Erythroblast (primary cell): Measurements from ENCODE around the gene LCTL.

ENCODE experiments used
- DNase-seq, 2 experiments: peaks; one replicate each; lab custom pipeline; 2025; lab: John Stamatoyannopoulos, UW
- GATA1 ChIP-seq: IDR thresholded peaks from 2 replicates; pipeline ENCODE4 v1.6.1; 2011; ENCODE audit warnings: low read depth, mild to moderate bottlenecking, control low read depth, low read length, moderate library complexity
- POLR2A ChIP-seq: IDR thresholded peaks from 2 replicates; pipeline ENCODE4 v1.6.1; 2011; ENCODE audit warnings: mild to moderate bottlenecking, low read length

Gene LCTL

DNA sequence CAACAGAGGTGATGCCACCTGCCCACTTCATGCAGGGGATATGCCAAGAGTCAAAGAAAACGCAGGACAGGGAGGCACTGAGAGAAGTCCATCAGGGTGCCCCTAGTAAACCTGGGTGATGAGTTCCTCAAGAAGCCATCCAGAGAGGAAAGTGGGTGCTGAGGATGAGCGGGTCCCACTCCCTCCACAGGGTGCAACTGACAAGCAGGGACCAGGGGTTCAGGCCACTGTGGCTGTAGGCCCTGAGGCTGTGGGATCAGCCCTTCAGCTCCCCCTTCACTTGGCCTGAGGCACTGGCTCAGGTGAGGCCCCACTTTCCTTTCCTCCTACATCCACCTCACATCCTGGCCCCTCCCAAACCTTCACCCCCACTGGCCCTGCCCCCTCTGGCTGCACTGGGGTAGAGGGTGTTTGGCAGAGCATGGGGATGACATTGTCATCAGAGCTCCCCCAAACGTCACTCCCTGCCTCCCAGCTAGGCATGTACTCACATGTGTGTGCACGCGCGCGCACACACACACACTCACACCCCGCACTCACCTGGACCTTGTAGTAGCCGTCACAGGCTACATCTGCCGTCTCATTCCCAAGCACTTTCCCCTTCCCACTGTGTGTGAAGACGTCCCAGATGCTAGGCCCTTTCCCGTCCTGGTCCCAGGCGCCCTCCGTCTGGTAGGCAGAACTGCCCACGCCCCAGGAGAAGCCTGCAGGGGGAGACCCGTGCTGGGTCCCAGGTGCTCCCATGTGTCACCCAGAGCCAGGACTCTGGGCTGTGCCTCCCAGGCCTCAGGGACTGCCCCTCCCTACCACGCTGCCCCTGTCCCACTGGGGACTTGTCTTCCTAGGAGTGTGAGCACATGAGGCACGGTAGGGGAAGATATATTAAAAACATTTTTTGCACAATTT is 1.4 kb downstream of the LCTL start:
- no peak for TF ChIP-seq GATA1
- no peak for TF ChIP-seq POLR2A
- no peak for DNase-seq

DNA sequence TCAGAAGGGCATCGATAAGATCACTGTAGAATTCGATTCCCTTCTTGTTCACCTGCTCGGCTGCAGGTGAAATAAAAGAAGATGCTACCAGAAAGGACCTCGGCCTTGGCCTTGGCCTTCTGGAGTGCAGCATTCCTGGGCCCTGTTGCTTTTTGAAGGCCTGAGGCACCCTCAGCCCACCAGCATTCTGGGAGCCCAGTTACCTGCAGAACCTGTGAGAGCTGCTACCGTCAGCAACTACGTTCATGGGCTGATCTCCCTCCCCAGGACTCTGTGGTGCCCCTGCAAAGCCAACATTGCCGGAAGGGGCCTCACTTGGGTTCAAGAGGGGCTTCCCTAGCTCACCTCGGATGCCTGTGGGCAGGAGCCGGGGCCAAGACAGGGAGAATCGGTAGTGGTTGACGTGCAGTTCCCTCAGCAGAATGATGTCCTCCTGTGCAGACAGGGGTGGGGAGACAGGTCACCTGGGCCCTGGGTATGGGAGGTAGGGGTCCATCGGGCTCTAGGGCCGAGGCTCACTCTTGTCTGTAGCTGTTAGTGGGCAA is 2.2 kb downstream of the LCTL start:
- no peak for DNase-seq
- TF ChIP-seq GATA1 (no peak), POLR2A (no peak)

DNA sequence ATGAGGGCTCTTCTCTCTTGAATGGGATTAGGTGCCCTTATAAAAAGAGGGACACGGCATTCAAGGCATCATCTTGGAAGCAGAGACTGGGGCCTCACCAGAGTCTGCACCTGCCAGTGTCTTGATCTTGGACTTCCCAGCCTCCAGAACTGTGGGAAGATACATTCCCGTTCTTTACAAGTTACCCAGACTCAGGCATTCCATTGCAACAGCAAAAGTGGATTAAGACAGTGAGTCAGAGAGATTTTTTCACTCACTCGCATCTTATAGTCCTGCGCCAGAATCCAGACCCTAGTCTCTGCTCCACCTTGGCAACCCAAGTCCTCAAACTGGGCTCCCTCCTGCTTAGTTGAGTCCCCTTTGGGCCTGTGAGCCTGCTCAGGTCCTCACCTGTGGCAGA is 2.7 kb downstream of the LCTL start:
- no peak for TF ChIP-seq GATA1
- TF ChIP-seq POLR2A, result no peak
- no peak for DNase-seq

DNA sequence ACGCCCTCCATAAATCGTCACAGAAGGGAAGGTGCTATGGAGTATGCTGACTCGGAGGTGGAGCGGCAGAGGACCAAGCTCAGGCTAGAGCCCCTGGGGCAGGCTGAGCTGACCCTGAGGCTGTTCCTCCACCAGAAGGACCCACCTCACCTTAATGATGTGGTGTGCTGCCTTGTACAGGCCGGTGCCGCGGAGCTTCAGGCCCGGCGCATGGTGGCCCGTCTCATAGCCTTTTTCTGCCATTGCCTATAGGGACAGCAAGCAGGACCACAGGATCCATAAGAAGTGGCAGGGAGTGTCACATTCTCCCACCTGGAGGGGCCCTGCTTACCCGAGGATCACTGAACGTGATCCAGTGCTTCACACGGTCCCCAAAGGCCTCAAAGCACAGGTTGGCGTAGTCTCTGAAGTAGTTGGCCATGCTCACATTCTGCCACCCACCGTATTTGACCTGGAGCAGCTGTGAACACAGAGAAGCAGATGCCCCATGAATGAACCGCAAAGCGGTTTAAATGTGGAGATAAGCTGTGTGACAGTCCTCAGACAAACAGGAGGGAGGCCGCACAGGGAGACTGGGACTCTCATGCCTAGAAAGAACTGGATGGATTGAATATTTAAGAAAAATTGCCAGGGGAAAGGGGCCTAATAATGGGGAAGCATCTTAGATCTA is 4.8 kb downstream of the LCTL start:
- TF ChIP-seq POLR2A (no peak), GATA1 (no peak)
- no peak for DNase-seq

DNA sequence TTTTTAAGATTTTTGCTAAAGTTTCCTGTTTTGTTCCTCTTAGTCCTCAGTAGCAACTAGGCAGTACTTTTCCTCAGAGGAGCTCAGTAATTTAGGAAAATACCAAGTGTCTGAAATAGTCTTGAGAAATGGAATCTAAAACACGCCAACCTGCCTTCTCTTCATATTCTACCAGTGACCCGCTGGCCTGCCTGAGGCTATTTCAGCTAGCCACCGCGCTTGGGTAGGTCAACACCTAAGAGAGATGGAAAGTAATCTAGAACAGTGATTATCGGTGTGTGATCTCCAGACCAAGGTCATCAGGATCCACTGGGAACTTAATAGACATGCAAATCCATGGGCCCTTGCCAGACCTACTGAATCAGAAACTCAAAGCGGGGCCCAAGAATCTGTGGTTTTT is 7.5 kb downstream of the LCTL start:
- TF ChIP-seq GATA1, result no peak
- no peak for DNase-seq

DNA sequence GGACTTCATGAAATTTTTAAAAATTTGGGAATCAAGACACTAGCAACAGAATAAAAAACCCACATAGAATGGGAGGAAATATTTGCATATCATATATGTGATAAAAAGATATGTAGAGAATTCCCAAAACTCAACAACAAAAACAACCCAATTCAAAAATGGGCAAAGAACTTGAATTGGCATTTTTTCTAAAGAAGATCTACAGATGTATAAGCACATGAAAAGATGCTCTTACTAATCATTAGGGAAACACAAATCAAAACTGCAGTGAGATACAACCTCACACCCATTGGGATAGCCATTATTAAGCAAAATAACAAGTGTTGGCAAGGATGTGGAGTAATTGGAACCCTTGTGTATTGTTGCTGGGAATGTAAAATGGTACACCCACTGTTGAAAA is 10.1 kb downstream of the LCTL start:
- DNase-seq, result no peak

DNA sequence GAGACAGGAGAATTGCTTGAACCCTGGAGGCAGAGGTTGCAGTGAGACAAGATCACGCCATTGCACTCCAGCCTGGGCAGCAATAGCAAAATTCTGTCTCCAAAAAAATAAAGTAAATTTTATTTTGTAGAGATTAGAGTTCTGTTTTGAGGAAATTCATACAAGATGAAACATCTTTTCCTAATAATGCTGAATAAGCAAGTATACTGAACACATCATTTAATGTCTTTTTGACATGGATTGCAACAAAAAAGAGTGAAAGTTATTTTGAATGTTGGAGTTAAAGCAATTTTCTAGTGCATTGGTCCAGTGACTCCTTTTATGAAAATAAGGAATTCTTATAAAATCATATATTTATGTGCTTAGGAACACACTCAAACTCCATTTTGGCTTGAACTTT is 20.5 kb downstream of the LCTL start:
- DNase-seq, result no peak
- TF ChIP-seq GATA1 (no peak), POLR2A (no peak)

More for the DNA sequence above, 10.1 kb downstream of the LCTL start:
- no peak for TF ChIP-seq GATA1
- no peak for TF ChIP-seq POLR2A

DNA sequence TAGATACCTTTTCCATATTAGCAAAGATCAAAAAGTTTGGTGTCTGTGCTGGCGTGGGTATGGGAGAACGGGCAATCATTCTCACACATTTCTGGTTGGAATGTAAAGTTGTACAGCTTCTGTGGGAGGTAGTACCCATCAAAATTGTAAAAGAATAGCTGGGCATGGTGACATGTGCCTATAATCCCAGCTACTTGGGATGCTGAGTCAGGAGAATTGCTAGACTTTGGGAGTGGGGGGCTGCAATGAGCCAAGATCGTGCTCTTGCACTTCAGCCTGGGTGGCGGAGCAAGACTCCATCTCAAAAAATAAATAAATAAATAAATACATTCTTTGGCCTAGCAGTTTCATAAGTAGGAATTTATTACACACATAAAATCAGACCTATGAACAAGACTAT is 22.9 kb downstream of the LCTL start:
- no peak for DNase-seq
- no peak for TF ChIP-seq POLR2A
- no peak for TF ChIP-seq GATA1

DNA sequence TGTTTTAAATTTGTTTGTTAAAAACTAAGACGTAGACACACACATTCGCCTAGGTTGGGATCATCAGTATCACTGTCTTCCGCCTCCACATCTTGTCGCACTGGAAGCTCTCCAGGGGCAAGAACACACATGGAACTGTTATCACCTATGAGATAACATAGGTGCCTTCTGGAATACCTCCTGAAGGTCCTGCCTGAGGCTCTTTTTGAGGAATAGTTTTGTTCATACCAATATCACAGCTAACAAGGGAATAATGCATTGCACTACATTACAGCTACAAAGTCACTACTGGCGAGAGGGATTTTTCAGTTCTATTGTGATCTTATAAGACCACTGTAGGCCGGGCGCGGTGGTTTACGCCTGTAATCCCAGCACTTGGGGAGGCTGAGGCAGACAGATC is 30.7 kb downstream of the LCTL start:
- no peak for TF ChIP-seq GATA1
- no peak for TF ChIP-seq POLR2A
- DNase-seq, result no peak

DNA sequence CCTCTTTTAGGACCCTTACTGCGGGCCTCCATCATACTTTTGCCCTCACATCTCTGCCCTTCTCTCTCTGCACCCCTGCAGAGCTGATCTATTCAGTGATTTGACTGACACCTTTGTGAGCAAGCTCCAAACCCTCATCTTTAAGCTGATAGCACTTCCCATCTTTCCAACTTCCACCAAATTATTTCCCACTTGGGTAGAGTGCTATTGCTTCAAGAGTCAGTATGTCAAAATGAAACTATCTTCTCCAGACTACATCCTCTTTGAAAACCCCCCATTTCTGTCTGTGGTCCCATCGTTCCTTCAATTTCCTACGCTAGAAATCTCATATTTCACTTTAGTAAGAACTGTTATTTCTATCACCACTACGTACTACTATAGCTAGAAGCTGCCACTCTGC is 41.0 kb downstream of the LCTL start:
- DNase-seq, result no peak
- no peak for TF ChIP-seq POLR2A
- TF ChIP-seq GATA1, result no peak

DNA sequence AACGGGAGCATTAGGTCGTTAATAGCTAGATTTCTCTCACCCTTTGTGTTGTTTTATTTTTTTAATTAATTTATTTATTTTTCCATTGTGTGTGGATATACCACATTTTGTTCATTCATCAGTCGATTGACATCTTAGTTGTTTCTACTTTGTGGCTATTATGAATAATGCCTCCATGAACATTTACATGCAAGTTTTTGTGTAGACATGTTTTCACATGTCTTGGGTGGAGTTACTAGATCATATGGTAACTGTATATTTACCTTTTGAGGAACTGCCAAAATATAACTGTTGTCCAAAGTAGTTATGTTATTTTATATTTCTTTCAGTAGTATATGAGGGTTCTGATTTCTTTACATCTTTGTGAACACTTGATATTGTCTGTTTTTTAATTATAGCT is 41.9 kb downstream of the LCTL start:
- DNase-seq, result no peak
- TF ChIP-seq POLR2A, result no peak

DNA sequence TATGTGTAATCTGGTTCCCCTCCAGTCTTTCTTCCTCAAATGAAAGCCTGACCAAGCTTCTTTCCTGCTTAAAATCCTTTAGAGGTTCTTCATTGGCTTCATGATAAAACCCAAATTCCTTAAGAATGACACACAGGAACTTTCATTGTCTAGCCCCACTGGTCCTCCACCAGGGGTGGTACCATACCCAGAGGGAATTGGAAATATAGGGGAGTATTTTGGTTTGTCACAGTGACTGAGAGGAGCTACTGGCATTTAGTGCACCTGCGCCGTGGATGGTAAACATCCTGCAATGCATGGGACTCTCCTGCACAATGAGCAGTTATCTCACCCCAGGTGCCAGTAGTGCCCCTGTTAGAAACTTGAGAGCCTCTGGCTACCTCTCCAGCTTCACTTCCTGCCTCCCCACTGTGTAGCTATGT is 49.9 kb downstream of the LCTL start:
- TF ChIP-seq GATA1 (no peak), POLR2A (no peak)

DNA sequence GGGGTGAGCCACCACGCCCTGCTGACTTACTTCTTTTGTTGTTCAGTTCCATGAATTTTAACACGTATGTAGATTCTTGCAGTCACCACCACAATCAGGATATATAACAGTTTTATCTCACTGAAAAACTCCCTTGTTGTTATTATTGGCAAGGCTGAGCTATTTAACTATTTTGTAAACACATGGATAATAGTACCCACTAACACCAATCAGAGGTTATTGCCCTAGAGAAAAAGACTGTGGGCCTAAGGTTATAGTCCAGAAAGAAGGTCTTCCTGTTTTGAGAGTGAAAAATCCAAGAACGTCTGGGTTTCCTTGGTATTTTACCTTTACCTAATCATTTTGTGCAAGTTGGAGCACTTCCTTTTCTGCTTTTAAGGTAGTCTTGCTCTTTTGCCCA is 51.2 kb downstream of the LCTL start:
- no peak for DNase-seq
- TF ChIP-seq POLR2A (no peak), GATA1 (no peak)

More for the DNA sequence above, 49.9 kb downstream of the LCTL start:
- no peak for DNase-seq

DNA sequence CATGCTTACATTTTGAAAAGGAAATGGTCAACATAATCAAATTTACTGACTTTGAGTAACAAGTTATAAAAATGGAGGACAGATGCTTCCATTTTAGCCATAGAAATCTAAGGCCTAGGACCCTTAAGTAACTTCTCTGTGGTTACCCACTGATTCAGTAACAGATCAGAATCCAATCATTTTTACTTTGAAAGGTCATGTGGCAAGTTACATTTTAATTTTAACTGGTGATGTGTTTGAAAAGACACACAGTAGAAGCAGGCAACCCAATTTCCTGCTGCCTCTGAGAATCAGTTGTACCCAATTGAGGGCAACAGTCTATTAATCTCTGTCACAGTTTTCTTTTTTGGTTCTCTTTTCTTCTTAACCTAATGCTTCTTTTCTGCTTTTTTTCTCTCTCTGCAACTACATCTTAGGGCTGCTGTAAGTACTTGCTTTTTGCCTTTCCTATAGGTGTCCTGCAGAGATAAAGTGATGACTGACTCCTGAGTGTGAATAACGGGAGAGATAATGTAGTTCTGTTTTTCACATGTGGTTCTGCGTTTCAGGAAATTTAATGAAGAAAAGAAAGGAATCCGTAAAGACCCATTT is 57.4 kb downstream of the LCTL start:
- no peak for TF ChIP-seq POLR2A
- no peak for TF ChIP-seq GATA1
- DNase-seq, result no peak
